ENCODE measurements around the gene PPIF.

Gene PPIF

GRCh38 chr10:79313911-79314439, 33.3 kb upstream of the PPIF start:
- DNase-seq (ENCODE audit: low read depth): no peak

DNA sequence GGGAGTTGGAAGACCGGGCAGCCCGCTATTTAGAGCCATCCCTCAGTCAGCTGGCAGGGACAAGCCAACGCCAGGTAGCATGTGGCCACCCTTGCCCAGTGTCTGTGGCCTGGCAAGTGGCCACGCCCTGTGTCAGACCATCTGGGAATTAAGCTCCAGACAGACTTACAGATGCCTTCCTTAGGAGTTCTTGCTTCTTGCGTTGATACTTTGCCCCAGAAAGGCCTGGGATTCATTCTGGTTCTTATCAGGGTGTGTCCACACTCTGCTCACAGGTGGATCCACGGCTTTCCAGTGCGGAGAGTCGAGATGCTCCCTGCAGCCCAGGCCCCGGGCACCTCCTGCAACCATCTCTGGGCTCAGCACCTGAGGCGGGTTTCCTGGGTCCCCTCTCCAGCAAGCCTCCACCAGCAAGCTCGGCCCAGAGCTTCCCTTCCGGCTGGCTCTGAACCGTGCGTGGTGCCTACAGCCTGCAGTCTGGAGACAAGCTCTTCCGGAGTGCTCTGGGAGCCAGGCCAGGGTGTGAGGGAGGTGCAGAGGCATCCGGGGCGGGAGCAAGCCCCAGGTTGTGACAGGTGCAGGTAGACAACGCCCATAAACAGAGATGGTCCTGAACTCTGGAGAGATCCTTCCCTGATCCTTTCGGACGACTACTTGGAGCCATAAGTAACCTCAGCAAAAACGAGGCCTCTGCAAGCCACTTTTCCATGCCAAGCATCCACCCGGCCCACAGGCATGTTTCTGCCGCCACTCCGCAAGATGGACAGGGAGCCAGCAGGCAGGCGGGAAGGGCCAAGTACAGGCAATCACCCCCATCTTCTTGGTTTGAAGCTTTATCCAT, 32.3 kb upstream of the PPIF start:
- DNase-seq (ENCODE audit: low read depth): no peak

GRCh38 chr10:79315602-79315920, 31.7 kb upstream of the PPIF start:
- no peak for DNase-seq (ENCODE audit: low read depth)

GRCh38 chr10:79316671-79317431, 30.4 kb upstream of the PPIF start:
- no peak for DNase-seq (ENCODE audit: low read depth)

- DNase-seq (ENCODE audit: low read depth): no peak
Observed at GRCh38 chr10:79318369-79318768, 28.9 kb upstream of the PPIF start.

DNA sequence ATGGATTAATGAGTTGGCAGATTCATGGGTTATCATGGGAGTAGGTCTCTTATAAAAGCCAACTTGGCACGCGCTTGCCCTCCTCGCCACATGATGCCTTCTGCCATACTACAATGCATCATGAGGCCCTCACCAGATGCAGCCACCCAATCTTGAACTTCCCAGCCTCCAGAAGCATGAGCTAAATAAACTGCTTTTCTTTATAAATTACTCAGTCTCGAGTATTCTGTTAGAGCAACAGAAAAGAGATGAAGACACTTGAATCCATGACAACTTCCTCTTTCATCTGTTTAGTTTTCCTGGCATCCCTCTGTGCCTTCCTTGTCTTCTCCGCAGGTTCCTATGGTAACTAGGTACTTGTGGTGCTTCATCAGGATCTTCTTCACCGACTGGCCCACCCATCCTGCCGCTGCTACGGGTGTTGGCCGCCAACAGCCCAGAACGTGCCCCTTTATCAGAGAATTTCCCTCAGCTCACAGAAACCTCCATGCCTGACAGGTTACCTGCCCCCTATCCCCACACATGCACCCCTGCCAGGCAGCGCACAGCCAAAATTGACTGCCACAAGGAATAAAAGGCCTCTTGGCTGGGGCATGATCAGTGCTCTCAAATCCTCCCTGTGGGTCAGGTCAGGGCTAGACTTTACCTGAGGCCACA, 28.0 kb upstream of the PPIF start:
- DNase-seq (ENCODE audit: low read depth): no peak

GRCh38 chr10:79320316-79320715, 27.0 kb upstream of the PPIF start:
- no peak for DNase-seq (ENCODE audit: low read depth)

DNA sequence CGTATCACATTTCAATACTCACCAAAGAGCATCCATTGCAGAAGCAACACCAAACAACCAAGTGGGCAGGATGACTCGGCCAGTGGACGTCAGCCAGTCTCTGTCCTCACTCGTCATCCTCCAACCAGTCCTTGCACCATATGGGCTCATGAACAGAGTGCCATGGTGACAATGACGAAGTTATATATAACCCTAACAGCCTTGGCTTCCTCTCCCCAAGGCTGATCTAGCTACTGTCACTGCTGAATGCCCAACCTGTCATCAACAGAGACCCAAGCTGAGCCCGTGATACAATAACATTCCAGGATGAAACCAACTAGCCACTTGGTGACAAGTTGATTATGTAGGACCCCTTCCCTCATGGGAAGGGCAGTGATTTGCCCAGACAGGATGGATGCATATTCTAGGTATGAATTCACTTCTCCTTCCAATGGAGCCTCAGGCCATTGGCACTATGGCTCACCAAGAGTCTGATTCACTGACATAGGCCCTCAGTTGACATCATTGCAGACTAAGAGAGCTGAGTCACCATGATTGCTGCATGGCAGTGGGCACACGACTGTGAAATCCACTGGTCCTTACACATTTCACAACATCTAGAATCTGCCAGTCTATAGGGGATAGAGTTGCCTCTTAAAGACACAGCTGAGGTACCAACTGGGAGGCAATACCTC, 26.3 kb upstream of the PPIF start:
- DNase-seq (ENCODE audit: low read depth): peak; percentile 81

DNA sequence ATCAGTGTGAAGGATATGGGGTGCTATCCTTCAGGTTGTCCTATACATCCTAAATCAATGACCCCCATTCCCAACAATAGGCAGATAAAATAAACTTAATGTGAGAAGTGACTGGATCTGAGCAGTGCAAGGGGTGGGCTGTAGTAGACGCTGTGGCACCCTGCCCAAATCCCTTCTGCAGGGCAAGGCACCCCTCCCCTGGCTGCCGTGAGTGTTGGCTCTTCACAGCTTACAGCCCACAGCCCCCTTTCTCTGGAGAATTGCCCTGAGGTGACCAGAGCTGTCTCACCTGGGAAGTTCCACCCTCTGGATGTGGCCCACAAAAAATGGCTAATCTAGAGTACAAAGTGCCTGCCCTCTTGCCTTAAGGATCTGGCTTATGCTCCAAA, 25.8 kb upstream of the PPIF start:
- no peak for DNase-seq (ENCODE audit: low read depth)

DNA sequence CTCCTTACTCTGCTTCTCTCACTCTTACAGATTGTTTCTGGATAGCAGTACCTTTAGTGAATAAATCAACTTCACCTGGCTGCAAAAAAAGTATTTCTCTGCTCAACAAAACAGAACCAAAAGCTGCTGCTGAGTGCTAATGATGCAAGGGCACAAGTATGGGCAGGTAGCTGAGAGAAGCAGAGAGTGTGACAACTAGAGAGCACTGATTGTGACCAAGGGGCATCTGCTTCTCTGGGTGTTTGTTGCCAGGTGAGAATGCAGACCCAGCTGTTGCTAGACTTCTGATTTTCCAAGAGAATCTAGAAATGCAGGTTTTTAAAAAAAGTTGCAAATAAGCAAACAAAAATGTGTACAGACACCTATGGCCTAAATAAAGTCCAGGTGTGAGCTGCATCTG, 25.3 kb upstream of the PPIF start:
- DNase-seq (ENCODE audit: low read depth): no peak

DNA sequence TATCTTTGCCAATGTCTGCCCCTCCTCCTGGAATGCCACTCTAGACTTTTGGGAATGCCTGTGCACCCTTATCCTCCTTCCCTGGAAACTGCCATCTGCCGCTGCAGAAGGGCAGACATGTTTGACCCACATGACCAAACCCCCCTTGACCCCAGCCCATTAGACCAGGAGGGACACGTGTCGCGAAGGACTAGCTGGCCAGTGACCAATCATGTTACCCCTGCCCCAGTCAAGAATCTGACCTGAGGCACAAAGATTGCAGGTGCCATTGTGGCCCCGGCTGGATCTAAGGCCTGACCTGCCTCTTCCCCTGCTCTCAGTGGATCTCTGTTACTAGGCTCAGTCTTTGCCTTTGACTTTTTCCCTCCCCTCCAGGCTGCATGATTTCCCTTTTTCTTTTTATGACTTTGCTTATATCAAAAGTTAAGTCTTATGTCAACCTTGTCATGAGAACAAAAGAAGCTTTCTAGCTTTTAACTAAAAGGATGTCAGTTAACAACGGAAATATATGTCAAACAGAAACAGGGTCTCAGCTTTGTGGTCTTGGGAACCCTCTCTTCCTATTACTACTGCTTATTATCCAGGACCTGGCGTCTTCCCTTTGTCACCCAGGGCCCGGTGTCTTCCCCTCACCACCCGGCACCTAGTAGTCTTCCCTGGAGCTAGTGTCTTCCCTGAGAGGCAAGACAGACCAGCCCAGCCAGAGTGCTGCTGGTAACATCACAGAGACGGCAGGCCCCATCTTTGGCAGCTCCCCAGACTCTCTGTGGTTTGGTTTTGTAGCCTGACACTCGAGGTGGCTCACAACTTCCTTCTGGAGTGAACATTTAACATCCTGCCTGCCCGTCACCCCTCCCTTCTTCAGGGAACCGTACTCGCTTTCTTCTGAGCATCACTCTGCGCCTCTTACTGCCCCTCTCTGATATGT, 24.4 kb upstream of the PPIF start:
- peak; percentile 90 for DNase-seq (ENCODE audit: low read depth)

DNA sequence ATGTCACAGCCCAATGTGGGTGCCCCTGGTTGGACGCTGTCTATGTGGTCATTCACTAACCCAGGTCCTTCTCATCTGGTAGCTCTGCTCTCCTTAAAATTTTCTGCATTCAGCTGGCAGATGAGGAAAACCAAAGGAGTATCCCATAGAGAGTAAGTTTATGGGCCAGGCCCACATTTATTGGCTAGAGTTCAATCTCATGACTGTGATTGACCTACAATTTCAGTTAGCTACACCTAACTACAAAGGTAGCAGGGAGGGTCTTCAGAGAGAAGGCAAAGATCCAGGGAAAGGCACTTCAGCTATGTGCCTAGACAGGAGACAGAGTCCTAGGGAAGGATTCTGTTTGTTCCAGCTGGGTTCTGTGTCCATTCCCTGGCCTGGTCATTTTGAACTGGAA, 23.7 kb upstream of the PPIF start:
- no peak for DNase-seq (ENCODE audit: low read depth)

DNA sequence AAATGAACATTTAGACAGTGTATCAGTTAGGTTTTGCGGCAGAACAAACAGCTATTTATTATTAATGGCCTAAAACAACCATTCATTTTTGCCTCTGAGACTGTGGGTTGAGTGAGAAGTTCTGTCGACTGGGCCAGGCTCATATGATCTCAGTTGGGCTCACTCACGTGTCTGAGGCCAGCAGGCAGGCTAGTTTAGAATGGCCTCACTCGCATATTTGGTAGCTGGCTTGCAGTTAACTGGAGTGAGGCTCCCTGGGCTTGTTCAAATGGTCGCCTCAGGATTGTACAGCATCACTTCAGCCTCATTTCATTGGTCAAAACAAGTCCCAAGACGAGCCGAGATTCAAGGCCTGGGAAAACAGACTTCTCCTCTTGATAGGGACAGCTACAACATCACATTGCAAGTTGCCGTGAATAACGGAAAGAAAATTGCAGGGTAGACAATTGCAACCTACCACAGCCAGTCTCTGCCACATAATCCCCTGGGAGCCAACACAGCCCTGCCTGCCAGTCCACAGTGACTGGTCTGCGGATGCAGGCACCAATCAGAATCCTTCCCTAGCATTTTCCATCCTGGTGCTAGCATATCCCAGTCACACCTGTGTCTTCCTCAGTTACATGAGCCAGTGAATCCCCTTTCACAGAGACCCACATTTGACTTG, 23.1 kb upstream of the PPIF start:
- no peak for DNase-seq (ENCODE audit: low read depth)

- no peak for DNase-seq (ENCODE audit: low read depth)
Observed at GRCh38 chr10:79326361-79327089, 20.7 kb upstream of the PPIF start.

GRCh38 chr10:79327090-79327457, 20.2 kb upstream of the PPIF start:
- DNase-seq (ENCODE audit: low read depth): no peak

GRCh38 chr10:79328147-79328701, 19.0 kb upstream of the PPIF start:
- DNase-seq (ENCODE audit: low read depth): no peak

- DNase-seq (ENCODE audit: low read depth): peak; percentile 60
Observed at GRCh38 chr10:79328737-79329504, 18.3 kb upstream of the PPIF start.

- no peak for DNase-seq (ENCODE audit: low read depth)
Observed at GRCh38 chr10:79329529-79329928, 17.7 kb upstream of the PPIF start.

DNA sequence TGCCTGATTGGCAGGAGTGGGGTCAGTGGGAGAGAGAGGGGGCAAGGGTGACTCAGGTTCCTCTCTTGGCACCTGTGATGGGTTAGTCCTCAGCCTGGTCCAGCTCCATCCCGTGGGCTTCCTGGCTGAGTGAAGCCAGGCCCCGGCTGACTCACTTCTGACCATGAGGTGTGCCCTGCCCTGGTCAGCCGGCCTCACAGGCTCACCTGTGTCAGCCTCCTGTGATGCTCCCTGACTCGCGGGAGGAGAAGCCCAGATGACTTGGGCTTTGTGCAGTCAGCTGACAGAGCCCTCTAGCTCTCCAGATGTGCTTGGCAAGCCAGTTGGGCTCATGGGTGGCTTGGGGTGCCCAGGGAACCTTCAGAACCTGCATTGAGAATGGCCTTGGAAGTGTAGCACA, 16.0 kb upstream of the PPIF start:
- no peak for DNase-seq (ENCODE audit: low read depth)

Data from iris pigment epithelial cell (primary cell).